ENCODE results near the gene DDX41. TPM values are rescaled to one million over a fixed set of nuclear protein-coding genes. Genes with fewer than 3 reads are reported as not detected.
"Not testable (repeated sequence)": the region's sequence is repeated elsewhere in the genome, so short reads cannot be mapped to it uniquely, and the experiment has no call there.

The DDX41 gene
- polyA plus RNA-seq, 5 donors: 74.4 to 104 (median 84.1) TPM

DNA sequence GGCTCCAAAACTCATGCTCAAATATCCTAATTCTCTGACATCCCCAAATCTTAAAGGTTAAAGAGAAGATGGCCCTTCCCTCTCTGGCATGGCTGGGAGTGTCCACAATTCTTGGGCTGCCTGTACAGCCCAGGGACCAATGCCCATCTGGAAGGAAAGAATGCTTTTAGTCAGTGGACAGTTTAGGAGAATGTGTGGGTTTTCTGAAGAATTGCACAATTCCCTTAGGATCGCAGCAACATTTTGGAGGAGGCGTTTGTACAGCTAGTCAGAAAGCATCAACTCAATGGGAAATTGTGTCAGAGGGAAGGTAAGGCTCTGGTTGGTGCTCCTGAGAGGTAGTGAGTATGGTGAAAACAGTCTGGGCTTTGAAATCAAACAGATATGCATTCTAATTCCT, 22.6 kb upstream of the DDX41 start:
- DNase-seq: no peak

GRCh38 chr5:177538876-177539275, 22.1 kb upstream of the DDX41 start:
- no peak for DNase-seq

- no peak for DNase-seq
These were observed 20.9 kb upstream of the DDX41 start for GRCh38 chr5:177537389-177538361.

- DNase-seq: no peak
These were observed 19.6 kb upstream of the DDX41 start for GRCh38 chr5:177536386-177536785.

DNA sequence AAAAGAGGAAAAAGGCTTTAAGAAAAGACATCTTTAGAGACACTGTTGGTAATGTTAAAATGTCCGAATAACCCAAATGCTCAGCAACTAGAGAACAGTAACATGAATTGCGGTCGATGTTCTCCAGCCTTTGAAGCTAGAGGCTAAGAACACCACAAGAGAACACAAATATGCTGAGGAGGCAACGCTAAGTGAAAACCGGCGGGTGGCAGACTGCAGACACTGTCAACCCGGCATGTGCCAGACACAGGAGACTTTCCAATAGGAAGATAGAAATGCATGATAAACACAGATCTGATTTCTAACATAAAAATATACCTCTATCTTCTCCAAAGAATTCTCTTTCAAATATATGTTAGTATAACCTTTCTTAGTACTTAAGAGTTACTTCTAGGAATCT, 18.4 kb upstream of the DDX41 start:
- DNase-seq: no peak

DNA sequence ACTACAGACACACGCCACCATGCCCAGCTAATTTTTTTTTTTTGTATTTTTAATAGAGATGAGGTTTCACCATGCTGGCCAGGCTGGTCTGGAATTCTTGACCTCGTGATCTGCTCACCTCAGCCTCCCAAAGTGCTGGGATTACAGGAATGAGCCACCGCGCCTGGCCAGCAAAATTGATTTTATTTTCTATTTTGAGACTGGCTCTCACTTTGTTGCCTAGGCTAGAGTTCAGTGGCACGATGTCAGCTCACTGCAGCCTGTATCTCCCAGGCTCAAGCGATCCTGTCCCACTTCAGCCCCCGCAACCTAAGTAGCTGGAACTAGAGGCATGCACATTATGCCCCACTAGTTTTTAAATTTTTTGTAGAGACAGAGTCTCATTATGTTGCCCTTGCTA, 17.7 kb upstream of the DDX41 start:
- not testable (repeated sequence) for DNase-seq

GRCh38 chr5:177531209-177531940, 14.6 kb upstream of the DDX41 start:
- DNase-seq: no peak

GRCh38 chr5:177530638-177531037, 13.9 kb upstream of the DDX41 start:
- no peak for DNase-seq

- no peak for DNase-seq
These were observed 12.8 kb upstream of the DDX41 start for GRCh38 chr5:177529247-177530203.

DNA sequence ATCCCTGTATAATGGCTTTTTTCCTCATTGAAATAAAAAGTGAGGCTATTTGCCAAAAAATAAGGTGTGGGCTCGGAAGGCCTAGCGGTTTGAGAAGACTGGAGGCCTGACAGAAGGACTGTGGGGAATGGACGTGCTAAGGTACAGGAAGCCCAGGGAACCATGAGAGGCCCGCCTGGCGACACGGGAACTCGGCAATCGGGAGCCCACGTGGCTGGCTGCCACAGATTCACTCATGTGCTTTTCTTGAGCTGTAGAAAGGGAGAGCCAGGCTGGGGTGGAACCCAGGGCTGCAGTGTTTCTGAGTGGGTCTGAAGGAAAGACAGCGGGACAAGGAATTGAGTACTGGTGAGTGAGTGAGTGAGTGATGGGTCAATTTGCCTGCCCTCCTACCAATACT, 11.9 kb upstream of the DDX41 start:
- DNase-seq: no peak

GRCh38 chr5:177527595-177527994, 10.8 kb upstream of the DDX41 start:
- DNase-seq: no peak

DNA sequence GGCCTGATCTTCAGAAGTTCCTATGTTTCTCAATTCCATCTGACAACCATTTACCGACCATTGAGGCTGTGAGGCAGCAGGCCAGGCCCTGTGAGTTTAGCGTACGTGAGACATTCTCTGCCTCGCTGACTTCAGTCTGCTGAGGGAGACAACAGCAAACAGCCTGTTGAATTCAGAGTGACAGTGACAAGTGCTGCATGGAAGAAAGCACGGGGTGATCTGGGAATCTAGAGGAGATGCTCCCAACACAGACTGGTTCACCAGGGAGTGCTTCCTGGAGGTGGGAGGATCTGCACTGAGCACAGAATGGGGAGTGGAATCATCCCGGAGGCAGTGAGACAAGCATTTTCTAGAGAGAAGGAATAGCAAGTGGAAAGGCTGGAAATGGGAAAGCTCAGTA, 10.0 kb upstream of the DDX41 start:
- no peak for DNase-seq

- no peak for DNase-seq
These were observed 9.4 kb upstream of the DDX41 start for GRCh38 chr5:177526191-177526590.

- no peak for DNase-seq
These were observed 8.3 kb upstream of the DDX41 start for GRCh38 chr5:177524941-177525655.

DNA sequence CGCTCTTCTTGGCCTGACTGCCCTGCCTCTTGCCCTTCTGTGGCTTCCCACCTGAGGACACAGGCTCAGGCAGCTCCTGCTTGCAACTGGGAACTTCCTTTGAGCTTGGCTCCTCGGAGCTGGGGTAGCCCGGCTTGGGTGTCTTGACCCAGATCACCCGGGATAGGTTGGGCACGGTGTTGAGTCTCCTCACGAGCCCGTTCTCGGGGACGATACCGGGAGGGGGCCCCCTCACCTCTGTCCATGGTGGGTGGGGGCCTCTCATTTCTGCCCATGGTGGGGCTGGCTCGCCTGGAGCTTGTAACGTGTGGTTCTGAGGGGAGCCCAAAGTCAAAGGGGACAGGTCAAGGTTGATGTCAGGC, 7.8 kb upstream of the DDX41 start:
- DNase-seq: no peak

GRCh38 chr5:177523711-177524538, 7.2 kb upstream of the DDX41 start:
- no peak for DNase-seq

- no peak for DNase-seq
These were observed 4.3 kb upstream of the DDX41 start for GRCh38 chr5:177520916-177521513.

- DNase-seq: no peak
These were observed 3.5 kb upstream of the DDX41 start for GRCh38 chr5:177520271-177520670.

DNA sequence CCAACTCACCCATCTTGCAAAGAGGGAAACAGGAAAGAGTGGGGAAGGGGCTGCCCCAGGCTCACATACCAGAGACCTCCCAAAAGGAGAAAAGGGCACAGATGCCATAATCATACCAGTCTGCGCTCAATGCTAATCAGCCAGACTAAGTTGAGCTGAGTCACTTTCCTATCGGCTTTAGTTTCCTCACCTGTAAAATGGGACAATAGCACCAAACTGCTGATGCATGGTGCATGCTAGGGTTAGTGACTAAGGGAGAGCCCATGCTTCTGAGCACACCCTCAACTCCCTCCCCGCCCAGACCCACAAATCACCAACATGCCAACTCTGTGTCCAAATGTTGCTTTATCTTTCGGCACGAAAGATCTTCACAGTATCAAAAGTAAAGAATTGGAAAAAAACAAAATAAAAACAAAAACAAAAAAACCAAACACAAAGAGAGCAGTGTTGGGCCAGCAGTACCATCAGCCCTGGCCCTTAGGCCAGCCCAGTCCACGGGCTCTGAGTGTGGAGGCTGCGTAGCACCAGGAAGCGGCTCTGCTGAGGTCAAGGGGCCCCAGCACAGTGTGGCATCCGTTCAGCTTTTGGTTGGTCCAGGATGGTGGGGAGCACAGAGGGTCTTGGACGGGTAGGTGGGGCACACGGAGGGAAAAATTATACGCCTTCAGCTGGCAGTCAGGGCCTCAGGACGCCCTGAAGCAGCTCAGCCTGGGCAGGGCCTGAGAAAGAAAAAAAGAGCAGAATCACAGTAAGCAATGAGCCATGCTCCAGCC, 2.9 kb upstream of the DDX41 start:
- DNase-seq: no peak

Measured in right lung (tissue), 5 donors.